Islet of Langerhans (tissue), 1 donor: ENCODE results near the gene NHP2.
"Not testable (repeated sequence)": the region's sequence is repeated elsewhere in the genome, so short reads cannot be mapped to it uniquely, and the experiment has no call there.

Experiments
- FAIRE-seq: peaks from one replicate; lab custom pipeline; 2011; peaks lifted over from hg19 to GRCh38; lab: Jason Lieb, UNC

NHP2 gene

GRCh38 chr5:178153530-178154340 is at the start of gene NHP2:
Gene NHP2 (minus strand): TSS chr5:178153885. CDS start chr5:178153817, 68 bp downstream.
- FAIRE-seq: peak; percentile 94

- FAIRE-seq: no peak
These were observed 48.9 kb upstream of the NHP2 start for GRCh38 chr5:178202541-178202940.

DNA sequence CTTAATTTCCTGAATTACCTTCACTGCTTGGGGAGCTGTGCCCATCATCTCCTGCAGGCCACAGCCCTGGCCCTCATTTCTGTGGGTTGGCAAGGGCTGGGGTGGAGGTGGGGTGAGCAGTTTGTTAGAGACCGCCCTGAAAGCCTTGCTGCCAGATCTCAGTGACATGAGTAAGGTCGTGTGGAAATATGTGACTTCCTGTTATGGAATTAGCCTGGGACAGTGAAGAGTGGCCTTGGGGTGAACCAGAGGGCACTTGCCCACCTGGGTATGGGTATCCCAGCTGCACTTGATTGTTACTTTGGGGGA is 48.2 kb upstream of the NHP2 start:
- FAIRE-seq: no peak

DNA sequence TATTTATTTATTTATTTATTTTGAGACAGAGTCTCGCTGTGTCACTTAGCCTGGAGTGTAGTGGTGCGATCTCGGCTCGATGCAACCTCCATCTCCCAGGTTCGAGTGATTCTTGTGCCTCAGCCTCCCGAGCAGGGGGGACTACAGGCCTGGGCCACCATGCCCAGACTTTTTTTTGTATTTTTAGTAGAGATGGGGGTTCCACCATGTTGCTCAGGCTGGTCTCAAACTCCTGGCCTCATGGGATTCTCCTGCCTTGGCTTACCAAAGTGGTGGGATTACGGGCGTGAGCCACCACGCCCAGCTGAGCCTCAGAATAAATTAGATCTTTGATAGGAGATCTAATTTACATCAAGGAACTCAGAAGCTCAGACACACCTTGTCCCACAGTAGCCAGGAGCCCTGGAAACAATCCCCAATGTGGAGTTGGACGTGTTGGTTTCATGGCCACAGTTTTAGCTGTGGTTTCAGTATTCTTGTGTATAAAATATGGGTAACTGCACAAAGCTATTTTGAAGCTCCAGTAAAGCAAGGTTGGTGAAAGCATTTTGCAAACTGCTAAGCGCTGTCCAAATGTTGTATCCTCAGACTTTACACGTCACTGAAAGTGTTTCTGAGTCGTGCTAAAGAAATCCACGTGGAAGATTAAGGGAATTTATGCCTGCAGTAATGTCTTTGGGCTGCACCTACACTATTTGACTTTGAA is 47.7 kb upstream of the NHP2 start:
- no peak for FAIRE-seq

GRCh38 chr5:178199581-178200434 is 46.1 kb upstream of the NHP2 start:
- no peak for FAIRE-seq

DNA sequence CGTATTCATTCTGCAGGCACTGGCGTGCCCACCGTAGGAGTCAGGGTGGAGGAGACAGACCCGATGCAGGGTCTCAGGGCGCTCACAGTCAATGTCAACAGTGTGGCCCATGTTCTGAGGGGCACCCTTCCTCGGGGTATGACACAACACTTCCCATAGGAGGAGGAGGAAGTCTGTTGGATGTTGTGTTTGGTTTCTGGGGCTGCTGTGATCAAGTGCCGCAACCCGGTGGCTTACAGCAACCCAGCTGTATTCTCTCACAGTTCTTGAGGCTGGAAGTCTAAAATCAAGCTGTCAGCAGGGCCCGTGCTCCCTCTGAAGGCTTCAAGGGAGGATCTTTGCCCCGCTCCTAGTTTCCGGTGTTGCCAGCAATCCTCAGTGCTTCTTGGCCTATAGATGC is 45.0 kb upstream of the NHP2 start:
- FAIRE-seq: no peak

DNA sequence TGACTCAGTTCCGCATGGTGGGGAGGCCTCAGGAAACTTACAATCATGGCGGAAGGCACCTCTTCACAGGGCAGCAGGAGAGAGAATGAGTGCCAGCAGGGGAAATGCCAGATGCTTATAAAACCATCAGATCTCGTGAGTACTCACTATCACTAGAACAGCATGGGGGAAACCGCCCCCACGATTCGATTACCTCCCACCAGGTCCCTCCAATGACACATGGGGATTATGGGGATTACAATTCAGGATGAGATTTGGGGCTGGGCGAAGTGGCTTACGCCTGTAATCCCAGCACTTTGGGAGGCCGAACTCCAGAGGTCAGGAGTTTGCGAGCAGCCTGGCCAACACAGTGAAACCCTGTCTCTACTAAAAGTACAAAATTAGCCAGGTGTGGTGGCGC is 44.5 kb upstream of the NHP2 start:
- FAIRE-seq: not testable (repeated sequence)

GRCh38 chr5:178196986-178197385 is 43.3 kb upstream of the NHP2 start:
- no peak for FAIRE-seq

GRCh38 chr5:178196281-178196812 is 42.7 kb upstream of the NHP2 start:
- no peak for FAIRE-seq

DNA sequence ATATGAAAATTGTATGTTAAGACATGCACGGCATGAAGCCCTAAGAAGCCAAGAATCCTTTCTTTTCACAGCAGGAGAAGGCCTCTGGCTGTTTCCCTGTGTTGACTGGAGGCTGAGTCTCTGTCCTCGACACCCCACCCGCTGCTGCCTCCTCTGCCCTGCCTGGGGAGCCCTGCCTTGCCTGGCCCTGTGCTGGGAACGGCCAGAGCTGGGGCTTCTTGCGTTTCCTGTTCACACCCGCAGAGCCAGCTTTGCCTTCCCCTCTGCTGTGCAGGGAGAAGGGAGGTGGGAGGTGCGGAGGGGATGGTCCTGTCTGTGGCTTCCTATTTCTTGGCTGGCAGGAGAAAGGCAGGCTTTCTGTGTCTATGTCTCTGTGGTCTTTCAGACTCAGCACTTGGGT is 40.3 kb upstream of the NHP2 start:
- FAIRE-seq: no peak

DNA sequence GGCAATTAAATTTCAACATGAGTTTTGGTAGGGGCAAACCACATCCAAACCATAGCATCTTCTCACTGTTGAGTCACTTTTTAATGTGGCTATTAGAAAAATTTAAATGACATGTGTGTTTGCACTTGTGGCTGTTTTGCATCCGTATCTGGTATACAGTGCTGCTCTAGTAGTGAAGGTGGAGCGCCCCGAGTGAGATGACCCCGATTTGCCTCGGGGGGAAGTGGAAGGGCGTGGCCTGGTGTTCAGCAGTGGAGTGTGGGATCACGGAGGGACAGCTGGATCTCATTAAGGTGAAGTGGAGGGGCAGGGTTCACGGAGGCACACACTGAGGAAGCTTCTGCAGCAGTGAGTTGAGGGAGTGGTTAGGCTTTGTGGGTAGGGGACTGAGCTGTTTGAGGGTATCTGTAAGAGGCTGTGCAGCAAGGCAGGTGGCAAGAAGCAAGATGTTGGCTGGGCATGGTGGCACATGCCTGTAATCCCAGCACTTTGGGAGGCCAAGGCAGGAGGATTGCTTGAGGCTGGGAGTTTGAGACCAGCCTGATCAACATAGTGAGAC is 39.6 kb upstream of the NHP2 start:
- no peak for FAIRE-seq

GRCh38 chr5:178192787-178193186 is 39.1 kb upstream of the NHP2 start:
- FAIRE-seq: no peak

DNA sequence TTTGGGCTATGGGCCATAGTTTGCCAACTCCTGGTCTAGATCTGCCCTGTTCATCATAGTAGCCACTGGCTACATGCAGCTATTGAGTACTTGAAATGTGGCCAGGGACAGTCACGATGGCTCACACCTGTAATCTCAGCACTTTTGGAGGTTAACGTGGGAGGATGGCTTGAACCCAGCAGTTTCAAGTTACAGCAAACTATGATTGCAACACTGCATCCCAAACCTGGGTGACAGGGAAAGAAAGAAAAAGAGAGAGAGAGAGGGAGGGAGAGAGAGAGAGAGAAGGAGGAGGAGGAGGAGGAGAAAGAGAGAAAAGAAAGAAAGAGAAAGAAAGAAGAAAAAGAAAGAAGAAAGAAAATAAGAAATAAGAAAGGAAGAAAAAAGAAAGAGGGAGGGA is 38.6 kb upstream of the NHP2 start:
- FAIRE-seq: no peak

GRCh38 chr5:178191661-178192060 is 38.0 kb upstream of the NHP2 start:
- FAIRE-seq: no peak

DNA sequence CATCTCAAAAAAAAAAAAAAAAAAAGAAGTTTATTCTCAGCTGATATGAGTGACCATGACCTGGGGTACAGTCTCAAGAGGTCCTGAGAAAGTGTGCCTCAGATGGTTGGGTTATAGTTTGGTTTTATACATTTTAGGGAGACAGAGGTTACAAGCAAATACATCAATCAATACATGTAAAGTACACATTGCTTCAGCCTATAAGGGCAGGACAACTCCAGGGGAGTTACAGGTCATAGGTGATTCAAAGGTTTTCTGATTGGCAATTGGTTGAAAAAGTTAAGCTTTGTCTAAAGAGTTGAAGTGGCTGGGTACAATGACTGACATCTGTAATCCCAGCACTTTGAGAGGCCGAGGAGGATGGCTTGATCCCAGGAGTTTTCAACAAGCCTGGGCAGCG is 35.7 kb upstream of the NHP2 start:
- FAIRE-seq: no peak

GRCh38 chr5:178187014-178187413 is 33.3 kb upstream of the NHP2 start, which contains the start of gene GMCL2:
Gene GMCL2 (minus strand): TSS chr5:178187371. CDS start chr5:178187299, 72 bp downstream.
- FAIRE-seq: no peak

- FAIRE-seq: no peak
These were observed 32.7 kb upstream of the NHP2 start for GRCh38 chr5:178186427-178186826.

DNA sequence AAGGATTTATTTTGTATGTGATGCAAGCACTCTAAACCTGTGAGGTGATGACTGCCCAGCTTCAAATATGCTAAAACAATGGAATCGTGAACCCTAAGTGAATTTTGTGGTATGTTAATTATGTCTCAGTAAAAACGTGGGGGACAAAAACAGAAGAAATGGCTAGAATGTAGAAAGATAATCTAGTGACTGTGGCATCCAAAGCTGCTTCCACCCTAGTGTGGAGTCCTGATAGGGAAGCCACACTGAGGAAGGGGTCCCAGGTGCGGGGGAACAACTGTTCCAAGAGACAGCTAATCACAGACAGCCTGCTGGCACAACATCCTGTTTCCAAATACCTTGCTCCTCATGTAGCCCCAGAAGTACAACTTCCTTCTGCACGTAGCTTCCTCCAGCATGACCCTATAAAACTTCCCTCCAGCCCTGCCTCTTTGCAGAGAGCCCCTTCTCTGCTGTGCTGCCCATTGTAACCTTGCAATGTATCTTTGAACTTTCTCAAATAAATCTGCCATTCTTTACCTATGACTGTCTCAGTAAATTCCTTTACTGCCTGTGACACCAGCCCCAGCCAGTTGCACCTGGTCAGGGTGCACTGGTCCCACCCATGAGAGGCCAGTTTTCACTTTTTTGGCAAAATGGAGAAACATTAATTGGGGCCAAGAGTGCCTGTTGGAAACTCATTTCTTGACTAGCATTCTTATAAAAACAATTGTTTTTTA is 28.6 kb upstream of the NHP2 start:
- no peak for FAIRE-seq

DNA sequence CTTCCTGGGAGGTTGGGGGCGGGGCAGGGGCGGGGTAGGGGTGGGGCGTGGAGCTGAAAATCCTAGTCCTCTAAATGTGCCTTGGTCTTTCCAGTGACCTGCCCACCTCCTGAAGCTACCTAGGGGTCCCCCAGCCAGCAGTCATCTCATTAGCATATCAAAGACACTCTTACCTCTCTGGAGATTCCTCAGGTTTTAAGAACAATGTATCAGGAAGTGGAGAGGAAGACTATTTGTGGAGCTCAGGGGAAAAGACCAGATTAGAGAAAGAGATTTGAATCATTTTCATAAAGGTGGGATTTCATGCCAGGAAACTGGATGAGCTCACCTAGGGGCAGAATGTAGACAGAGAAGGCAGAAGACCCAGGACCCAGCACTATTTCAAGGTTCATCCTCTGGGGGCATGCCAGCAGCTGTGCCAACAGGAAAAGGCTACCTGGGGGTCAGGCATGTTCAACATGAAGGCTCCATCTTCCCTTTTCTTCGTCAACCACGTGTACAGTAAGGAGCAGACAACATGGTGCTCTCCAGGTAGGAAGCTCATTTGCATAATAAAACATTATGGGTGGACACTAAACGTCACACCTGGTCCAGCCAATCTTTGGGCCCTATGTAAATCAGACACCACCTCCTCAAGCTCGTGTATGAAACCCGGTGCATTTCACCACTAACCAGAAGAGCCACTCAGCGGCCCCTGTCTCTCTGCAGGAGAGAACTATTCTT is 26.6 kb upstream of the NHP2 start:
- FAIRE-seq: no peak

DNA sequence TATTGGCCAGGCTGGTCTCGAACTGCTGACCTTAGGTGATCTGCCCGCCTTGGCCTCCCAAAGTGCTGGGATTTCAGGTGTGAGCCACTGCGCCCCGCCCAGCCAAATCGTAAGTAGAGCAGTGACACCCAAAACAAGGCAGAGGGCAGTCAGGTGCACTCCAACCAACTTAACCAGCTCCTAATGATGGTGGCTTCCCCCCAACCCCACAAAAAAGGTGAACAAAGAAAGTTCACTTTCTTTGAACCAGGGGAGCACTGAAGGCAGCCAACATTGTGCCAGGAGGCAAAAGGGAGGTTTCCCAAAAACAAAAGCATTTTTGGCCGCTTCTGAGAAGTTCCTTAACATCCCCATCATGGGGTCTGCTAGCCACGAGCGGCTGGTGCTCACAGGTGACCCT is 23.9 kb upstream of the NHP2 start:
- FAIRE-seq: no peak

DNA sequence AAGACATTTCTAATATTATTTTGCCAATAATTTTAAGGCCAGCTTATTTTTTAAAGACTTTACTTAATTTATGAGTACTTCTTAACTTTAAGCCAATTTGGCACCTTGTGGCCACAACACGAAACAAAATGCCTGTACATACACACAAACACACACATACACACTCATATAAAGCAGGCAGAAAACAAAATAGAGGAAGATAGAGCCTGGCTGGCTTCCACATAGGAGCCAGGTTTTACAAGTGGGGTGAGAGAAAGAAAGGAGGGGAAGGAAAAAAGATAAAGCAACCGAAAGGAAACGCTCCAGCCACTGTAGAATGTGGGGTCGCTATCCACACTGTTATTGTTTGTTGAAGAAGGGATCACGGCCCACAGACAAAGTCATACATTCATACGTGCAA is 23.1 kb upstream of the NHP2 start:
- FAIRE-seq: no peak
